ENCODE results near the gene VPS25.

The VPS25 gene

GRCh38 chr17:42796066-42796758 lies 23.0 kb downstream of the VPS25 start:
- DNase-seq (ENCODE audit: low read depth), result no peak
- no peak for TF ChIP-seq CTCF (IDR thresholded peaks at IDR 0.05; ENCODE audit: control insufficient read depth, insufficient read depth, low read depth, low read length, missing control alignments)
- H3K4me3 ChIP-seq (ENCODE audit: control insufficient read depth, low read depth, low read length), result no peak overlapping the region

GRCh38 chr17:42797067-42798007 lies 24.1 kb downstream of the VPS25 start:
- no peak for DNase-seq (ENCODE audit: low read depth)
- H3K4me3 ChIP-seq (ENCODE audit: control insufficient read depth, low read depth, low read length), result peak overlapping the region; percentile 81
- no peak for TF ChIP-seq CTCF (IDR thresholded peaks at IDR 0.05; ENCODE audit: control insufficient read depth, insufficient read depth, low read depth, low read length, missing control alignments)

- TF ChIP-seq CTCF (IDR thresholded peaks at IDR 0.05; ENCODE audit: control insufficient read depth, insufficient read depth, low read depth, low read length, missing control alignments), result no peak
- DNase-seq (ENCODE audit: low read depth), result no peak
- peak overlapping the region; percentile 81 for H3K4me3 ChIP-seq (ENCODE audit: control insufficient read depth, low read depth, low read length)
Observed at GRCh38 chr17:42798011-42798382, 24.7 kb downstream of the VPS25 start.

GRCh38 chr17:42798383-42799380 lies 25.4 kb downstream of the VPS25 start, which contains the start of the genes CNTD1 and COA3:
CNTD1 (plus strand) TSS chr17:42798861; CDS start chr17:42799068, 207 bp downstream.
COA3 (minus strand) TSS chr17:42798704; CDS start chr17:42798681, 23 bp downstream.
- H3K4me3 ChIP-seq (ENCODE audit: control insufficient read depth, low read depth, low read length), result peak within 1 kb of the TSS; percentile 81
- DNase-seq (ENCODE audit: low read depth), result peak; percentile 32
- TF ChIP-seq CTCF (IDR thresholded peaks at IDR 0.05; ENCODE audit: control insufficient read depth, insufficient read depth, low read depth, low read length, missing control alignments), result no peak

- no peak for DNase-seq (ENCODE audit: low read depth)
- no peak for TF ChIP-seq CTCF (IDR thresholded peaks at IDR 0.05; ENCODE audit: control insufficient read depth, insufficient read depth, low read depth, low read length, missing control alignments)
- H3K4me3 ChIP-seq (ENCODE audit: control insufficient read depth, low read depth, low read length), result no peak overlapping the region
Observed at GRCh38 chr17:42803074-42803883, 30.0 kb downstream of the VPS25 start.
